HG03025 (cell line): ENCODE measurements around the gene IFITM2.
"Not testable (repeated sequence)": the region's sequence is repeated elsewhere in the genome, so short reads cannot be mapped to it uniquely, and the experiment has no call there.

ENCODE experiments used
- ATAC-seq: cut with Tn5 transposase; IDR thresholded peaks from one replicate; pipeline ENCODE4 v1.9.1; 2021; ENCODE audit warnings: mild to moderate bottlenecking, moderate library complexity; ENCODE audit not compliant: unreplicated experiment, low FRiP score

The IFITM2 gene

GRCh38 chr11:319121-319887 lies 11.7 kb downstream of the IFITM2 start:
- not testable (repeated sequence) for ATAC-seq

- ATAC-seq, result not testable (repeated sequence)
Measured at GRCh38 chr11:319888-320273, 12.3 kb downstream of the IFITM2 start.

- no peak for ATAC-seq
Measured at GRCh38 chr11:324156-324555, 16.5 kb downstream of the IFITM2 start.

DNA sequence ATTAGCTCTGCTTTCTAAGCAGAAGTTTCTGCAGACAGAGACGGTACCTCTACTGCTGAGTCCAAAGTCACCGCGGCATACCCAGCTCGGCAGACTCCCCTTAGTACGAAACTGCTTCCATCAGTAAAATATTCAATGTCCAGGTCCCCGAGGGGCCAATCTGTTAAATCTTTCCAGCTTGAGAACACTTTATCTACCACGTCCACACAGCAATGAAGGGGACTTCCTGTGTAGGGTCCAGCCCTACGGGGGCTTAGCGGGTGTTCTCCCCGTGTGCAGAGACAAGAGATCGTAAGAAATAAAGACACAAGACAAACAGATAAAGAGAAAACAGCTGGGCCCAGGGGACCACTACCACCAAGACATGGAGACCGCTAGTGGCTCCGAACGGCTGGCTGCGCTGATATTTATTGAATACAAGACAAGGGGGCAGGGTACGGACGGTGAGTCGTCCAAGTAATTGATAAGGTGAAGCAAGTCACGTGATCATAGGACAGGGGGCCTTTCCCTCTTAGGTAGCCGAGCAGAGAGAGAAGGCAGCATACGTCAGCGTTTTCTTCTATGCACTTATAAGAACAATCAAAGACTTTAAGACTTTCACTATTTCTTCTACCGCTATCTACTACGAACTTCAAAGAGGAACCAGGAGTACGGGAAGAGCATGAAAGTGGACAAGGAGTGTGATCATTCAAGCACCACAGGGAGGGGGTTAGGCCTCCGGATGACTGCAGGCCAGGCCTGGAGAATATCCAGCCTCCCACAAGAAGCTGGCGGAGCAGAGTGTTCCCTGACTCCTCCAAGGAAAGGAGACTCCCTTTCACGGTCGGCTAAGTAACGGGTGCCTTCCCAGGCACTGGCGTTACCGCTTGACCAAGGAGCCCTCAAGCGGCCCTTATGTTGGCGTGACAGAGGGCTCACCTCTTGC lies 17.2 kb downstream of the IFITM2 start:
- ATAC-seq, result not testable (repeated sequence)

DNA sequence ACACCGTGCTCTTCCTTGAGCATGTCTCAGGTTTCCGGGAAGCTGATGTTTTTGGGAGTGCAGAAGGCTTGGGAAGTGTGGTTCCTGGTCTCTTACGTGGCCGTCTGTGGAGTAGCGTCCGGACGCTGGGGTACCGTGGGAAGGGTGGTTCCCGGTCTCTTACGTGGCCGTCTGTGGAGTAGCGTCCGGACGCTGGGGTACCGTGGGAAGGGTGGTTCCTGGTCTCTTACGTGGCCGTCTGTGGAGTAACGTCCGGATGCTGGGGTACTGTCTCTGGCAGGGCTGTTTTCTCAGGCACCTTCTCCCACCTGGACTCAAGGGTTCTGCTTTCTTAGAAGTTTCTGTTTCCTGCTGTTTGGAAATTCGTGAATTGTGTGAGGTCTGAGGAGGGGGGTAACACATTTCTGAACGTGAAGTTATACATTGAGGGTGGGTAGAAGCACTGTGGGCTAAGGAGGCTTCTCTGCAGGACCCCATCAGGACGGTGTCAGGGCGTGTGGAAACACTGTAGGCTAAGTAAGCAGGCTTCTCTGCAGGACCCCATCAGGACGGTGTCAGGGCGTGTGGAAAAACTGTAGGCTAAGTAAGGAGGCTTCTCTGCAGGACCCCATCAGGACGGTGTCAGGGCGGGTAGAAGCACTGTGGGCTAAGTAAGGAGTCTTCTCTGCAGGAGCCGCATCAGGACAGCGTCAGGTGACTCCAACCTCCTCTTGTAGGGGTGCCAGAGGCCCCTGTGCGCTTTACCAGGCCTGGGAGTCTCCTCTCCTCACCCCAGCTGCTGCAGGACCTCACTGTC lies 18.4 kb downstream of the IFITM2 start:
- no peak for ATAC-seq

DNA sequence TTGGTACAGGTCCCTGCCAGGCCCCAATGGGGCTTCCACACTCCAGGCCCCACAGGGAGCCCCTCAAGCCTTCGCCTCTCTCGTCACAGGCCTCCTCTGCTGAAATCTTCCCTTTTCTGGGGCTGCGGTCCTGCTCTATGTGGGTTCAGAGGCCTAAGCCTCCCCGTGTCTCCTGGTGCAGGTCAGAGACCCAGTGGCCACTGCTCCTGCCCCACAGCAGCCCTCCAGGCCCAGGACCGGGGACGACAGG lies 18.9 kb downstream of the IFITM2 start:
- ATAC-seq, result no peak

GRCh38 chr11:326842-327580 lies 19.4 kb downstream of the IFITM2 start:
- no peak for ATAC-seq

GRCh38 chr11:327581-327923 lies 19.9 kb downstream of the IFITM2 start:
- ATAC-seq, result no peak

- ATAC-seq, result no peak
Measured at GRCh38 chr11:328012-328411, 20.4 kb downstream of the IFITM2 start.

GRCh38 chr11:328516-329100 lies 21.0 kb downstream of the IFITM2 start:
- not testable (repeated sequence) for ATAC-seq

DNA sequence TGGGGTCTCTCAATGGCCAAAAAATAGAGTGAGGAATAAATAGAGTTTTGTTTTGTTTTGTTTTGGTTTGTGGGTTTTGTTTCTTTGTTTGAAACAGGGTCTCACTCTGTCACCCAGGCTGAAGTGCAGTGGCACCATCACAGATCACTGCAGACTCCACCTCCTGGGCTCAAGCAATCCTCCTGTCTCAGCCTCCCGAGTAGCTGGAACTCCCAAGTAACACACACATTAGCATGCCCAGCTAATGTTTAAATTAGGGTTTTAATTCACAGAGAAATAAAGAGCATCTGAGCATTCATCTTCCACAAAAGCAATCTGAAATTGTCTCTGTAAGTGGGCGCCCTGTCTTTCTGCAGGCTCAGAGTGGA lies 22.3 kb downstream of the IFITM2 start:
- ATAC-seq, result no peak

GRCh38 chr11:330307-330693 lies 22.7 kb downstream of the IFITM2 start:
- ATAC-seq, result no peak

GRCh38 chr11:330694-331357 lies 23.2 kb downstream of the IFITM2 start:
- ATAC-seq, result no peak

- no peak for ATAC-seq
Measured at GRCh38 chr11:331358-332060, 23.9 kb downstream of the IFITM2 start.

- no peak for ATAC-seq
Measured at GRCh38 chr11:332651-333480, 25.2 kb downstream of the IFITM2 start.

GRCh38 chr11:333616-334263 lies 26.1 kb downstream of the IFITM2 start:
- not testable (repeated sequence) for ATAC-seq

DNA sequence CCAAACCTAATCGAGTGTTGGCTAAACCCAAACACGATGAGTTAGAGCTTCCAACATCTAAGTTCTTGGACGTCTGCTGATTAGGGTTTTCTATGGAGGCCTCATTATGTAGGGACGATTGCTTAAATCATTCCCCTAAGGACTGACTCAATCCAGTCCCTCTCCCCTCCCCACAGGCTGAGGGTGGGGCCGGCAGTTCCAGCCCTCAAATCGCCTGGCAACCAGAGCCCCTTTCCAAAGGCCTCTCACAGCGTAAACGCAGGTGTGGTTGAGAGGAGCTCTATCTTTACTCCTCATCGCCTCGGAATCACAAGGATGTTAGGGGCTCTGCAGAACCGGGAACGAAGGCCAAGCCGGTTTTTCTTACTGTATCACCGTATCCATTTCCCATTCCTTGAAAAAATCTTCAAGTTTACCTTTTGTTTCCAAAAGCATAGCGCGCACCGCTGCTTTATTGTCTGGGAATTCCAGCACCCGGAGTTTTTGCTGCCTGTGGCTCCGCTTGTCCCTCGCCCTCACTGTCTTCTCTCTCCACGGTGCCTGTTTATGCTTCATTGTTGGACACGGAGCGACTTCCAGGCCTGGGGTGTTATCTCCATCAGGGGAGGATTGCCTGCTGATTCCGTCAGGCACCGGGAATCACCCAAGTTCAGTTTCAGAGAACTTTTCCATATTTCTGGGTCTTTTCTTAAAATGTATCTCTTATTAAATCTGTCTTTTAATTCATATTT lies 26.8 kb downstream of the IFITM2 start:
- no peak for ATAC-seq
